IPS-18c (cell line): ENCODE measurements around the gene RNU1-1.
"Not testable (repeated sequence)": the region's sequence is repeated elsewhere in the genome, so short reads cannot be mapped to it uniquely, and the experiment has no call there.

Experiments used
- H3K4me3 ChIP-seq: 2 replicates; pipeline ENCODE4 v1.7.0; 2013; ENCODE audit warnings: low read depth, mild to moderate bottlenecking, low read length, moderate library complexity; ENCODE audit not compliant: insufficient read depth
- H3K9me3 ChIP-seq: one replicate; pipeline ENCODE4 v1.6.1; 2013; ENCODE audit warnings: mild to moderate bottlenecking, low read length, moderate library complexity; ENCODE audit not compliant: control insufficient read depth, insufficient read depth

The RNU1-1 gene

GRCh38 chr1:16514107-16515055 is at the start of gene RNU1-1:
Gene RNU1-1, minus strand, starts transcription at chr1:16514285.
- H3K9me3 ChIP-seq, result not testable (repeated sequence)
- peak within 1 kb of the TSS; percentile 34; the same call in 1 of the 2 replicates for H3K4me3 ChIP-seq

DNA sequence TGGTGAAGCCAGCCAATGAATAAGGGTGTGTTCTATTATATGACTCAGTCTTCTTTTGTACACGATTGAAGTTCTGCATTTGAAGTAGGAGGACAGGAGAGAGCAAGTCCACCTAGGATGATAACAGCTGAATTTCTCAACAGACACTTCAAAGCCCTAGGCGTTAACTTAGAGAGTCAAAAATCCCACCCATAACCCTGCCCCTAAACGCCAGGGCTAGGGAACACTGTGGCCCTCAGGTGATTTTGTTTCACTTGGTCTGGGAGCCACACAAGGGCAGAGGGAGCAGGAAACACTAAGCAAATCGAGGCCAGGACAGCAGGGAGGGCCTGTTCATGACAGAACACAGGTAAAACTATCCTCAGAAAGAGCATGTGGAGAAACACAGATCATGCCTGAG is 47.0 kb upstream of the RNU1-1 start:
- not testable (repeated sequence) for H3K9me3 ChIP-seq, H3K4me3 ChIP-seq

DNA sequence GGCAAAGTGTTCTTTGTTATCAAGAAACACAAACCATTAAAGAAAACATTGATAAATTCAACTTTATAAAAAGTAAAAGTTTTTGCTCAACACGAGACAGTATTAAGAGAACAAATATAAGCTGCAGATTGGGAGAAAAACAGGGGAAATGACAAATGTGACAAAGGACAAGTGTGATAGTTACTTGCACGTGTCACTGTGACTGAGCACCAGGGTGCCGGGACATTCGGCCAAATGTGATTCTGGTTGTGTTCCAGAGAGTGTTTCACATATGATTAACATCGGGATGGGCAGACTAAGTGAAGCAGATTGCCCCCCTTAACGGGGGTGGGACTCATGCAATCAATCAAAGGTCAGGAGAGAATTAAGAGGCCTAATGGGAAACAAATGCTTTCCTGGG is 46.4 kb upstream of the RNU1-1 start:
- H3K4me3 ChIP-seq, H3K9me3 ChIP-seq: not testable (repeated sequence)

- not testable (repeated sequence) for H3K4me3 ChIP-seq, H3K9me3 ChIP-seq
Observed at GRCh38 chr1:16559688-16560087, 45.6 kb upstream of the RNU1-1 start.

- not testable (repeated sequence) for H3K4me3 ChIP-seq
Observed at GRCh38 chr1:16557034-16557433, 42.9 kb upstream of the RNU1-1 start.

DNA sequence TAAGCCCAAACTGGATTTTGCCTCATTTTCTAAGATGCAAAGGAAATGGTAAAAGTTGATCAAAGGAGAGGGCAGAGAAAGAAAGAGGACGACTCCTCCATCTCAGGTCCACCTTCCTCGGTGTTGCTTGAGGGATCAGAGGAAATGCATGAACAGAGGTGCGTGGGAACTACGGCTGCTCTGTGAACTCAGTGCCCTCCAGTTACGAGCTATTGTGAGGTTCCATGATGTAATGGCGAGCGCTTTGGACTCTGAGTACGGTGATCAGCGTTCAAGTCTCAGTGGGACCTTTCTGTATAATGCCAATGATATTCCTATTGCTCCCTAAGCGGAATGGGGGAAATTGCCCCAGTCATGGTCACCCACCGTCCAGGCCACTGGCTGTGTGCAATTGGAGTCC is 39.2 kb upstream of the RNU1-1 start:
- H3K9me3 ChIP-seq, H3K4me3 ChIP-seq: not testable (repeated sequence)

More at GRCh38 chr1:16557034-16557433, 42.9 kb upstream of the RNU1-1 start:
- not testable (repeated sequence) for H3K9me3 ChIP-seq

GRCh38 chr1:16550212-16550918 is 36.3 kb upstream of the RNU1-1 start:
- H3K9me3 ChIP-seq, H3K4me3 ChIP-seq: not testable (repeated sequence)

DNA sequence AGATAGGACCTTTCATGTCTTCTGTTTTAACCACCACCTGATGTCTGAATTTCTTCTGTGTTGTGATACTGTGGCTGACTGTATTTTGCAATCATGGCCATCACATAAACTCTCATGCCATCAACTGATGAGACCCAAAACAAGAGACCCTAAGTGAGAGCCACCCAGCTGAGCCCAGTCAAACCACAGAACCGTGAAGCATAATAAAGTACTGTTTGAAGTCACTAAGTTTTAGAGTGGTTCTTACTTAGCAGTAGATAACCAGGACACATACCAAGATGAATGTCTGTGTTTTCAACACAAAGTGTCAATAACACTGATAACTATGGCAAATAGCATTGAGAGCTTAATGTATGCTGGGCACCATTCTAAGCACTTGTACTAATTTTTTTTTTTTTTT is 35.5 kb upstream of the RNU1-1 start:
- not testable (repeated sequence) for H3K9me3 ChIP-seq

DNA sequence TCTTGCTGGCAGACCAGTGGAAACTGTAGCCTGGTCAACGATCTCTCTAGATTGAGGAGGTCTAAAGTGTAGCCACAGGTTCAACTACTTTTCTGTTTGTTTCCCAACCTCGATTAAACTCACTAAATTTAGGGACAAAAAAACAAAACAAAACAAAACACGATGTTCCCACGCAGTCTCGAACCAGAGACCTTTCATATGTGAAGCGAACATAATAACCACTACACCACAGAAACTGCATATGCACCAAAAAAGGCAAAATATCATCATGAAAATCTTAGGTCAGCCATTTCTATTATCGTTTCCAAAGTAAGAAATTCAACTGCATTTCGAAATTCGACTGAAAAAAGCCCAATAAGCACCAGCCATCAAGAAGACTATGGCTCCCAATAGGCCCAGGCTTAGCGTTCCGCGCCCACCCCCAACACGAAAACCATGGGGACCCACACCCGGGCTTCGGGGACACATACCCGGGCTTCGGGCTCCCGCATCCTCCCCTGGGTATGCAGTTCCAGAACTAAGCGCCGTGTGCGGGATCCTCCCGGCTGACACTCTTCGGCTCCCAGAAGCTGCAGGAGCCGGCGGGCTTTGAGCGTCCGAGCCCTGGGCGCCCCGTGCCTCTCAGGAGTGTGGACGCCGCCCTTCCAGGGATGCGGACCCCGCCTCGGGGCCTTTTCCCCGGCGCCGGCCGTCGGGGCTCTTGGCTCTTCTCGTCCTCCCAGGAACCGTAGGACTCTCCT is 33.6 kb upstream of the RNU1-1 start:
- not testable (repeated sequence) for H3K4me3 ChIP-seq, H3K9me3 ChIP-seq

More for the DNA sequence above, 35.5 kb upstream of the RNU1-1 start:
- H3K4me3 ChIP-seq, result not testable (repeated sequence)

DNA sequence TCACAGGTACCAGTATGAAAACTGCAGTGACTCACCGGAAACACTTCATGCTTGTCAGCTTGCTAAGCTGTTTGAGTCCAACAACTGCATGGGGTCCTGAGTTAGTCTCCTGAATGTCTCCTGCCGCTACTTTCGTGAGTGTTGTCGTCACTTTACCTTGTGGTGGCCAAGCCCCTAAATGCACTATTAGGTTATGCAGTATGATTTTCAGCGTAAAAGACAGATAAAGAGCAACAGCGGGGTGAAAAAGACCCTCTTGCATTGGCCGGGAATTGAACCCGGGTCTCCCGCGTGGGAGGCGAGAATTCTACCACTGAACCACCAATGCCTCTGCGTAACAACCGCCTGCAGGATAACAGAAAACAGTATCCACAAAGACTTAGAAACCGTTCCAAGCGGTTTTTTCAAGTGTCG is 31.6 kb upstream of the RNU1-1 start:
- not testable (repeated sequence) for H3K9me3 ChIP-seq, H3K4me3 ChIP-seq

DNA sequence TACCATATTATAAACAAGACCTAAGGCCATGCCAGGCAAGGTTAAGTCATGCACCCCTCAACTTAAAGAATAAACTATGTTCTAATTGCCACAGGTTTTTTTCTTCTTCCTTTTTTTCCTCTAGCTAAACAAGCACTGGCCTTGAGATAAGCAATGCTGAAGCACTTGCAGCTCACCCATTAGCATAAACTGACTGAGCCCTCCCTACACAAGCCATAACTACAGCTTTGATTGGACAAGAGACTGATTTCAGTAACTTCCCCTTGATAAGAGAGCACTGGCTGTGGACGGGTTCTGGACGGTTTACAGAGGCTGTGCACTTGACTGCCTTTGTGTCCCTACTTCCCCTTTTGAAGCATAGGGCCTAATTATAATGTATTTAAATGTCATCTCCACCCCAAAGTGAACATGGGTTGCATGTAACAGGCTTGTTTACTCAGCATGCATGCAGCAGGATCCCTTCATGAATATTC is 26.4 kb upstream of the RNU1-1 start:
- not testable (repeated sequence) for H3K9me3 ChIP-seq, H3K4me3 ChIP-seq

DNA sequence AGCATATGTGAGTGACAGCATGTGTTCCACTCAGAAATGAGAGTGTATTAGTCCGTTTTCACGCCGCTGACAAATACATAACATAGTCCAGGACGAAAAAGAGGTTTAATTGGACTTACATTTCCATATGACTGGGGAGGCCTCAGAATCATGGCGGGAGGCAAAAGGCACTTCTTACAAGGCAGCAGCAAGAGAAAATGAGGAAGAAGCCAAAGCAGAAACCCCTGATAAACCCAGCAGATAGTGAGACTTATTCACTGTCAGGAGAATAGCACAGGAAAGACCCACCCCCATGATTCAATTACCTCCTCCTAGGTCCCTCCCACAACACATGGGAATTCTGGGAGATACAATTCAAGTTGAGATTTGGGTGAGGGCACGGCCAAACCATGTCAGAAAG is 23.4 kb upstream of the RNU1-1 start:
- H3K4me3 ChIP-seq, H3K9me3 ChIP-seq: not testable (repeated sequence)

- not testable (repeated sequence) for H3K9me3 ChIP-seq, H3K4me3 ChIP-seq
Observed at GRCh38 chr1:16536796-16537195, 22.7 kb upstream of the RNU1-1 start.

- peak overlapping the region; percentile 76; the same call in 1 of the 2 replicates for H3K4me3 ChIP-seq
- not testable (repeated sequence) for H3K9me3 ChIP-seq
Observed at GRCh38 chr1:16535898-16536297, 21.8 kb upstream of the RNU1-1 start.

- H3K9me3 ChIP-seq, result not testable (repeated sequence)
- H3K4me3 ChIP-seq, result peak overlapping the region; percentile 76
Observed at GRCh38 chr1:16535487-16535886, 21.4 kb upstream of the RNU1-1 start.

DNA sequence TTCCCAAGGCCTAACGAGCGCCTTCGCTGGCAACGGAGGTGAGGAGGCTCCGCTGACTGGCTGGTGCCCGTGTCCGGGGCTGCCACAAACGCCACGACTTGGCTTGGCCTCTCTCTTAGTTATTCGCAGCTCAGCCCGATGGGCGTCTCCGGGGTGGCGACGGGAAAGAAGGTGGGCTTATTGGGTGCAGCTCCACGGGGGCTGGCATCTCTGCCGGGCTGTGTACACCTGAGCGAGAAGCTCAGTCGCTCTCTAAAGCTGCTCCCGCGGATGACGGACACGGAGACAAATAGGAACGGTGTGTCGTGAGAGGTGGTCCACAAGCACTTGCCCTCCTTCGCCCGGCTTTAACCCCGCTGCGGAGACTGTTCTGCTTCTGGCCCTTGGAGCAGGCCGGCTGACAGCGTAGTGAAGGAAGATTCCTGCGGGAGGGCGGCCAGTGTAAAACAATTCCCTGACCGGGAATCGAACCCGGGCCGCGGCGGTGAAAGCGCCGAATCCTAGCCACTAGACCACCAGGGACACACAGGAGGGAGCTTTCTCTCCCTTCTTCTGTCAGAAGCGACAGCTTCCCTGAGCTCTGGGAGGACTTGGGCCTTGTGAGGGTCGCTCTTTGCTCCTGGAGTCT is 20.9 kb upstream of the RNU1-1 start:
- not testable (repeated sequence) for H3K9me3 ChIP-seq
- H3K4me3 ChIP-seq, result peak overlapping the region; percentile 76; the same call in 1 of the 2 replicates

GRCh38 chr1:16534239-16534828 is 20.2 kb upstream of the RNU1-1 start:
- peak overlapping the region; percentile 24; the same call in 1 of the 2 replicates for H3K4me3 ChIP-seq
- H3K9me3 ChIP-seq, result not testable (repeated sequence)
